CD4-positive, alpha-beta memory T cell (primary cell): ENCODE results near the gene CIPC. TPM values are rescaled to one million over a fixed set of nuclear protein-coding genes. Genes with fewer than 3 reads are reported as not detected.

Experiments used
- CTCF ChIA-PET: fragments of 350-600 bp; sonication (Branson Sonifier 250); formaldehyde crosslinking; loops from one replicate; lab custom pipeline; 2021; ENCODE audit warnings: inconsistent platforms; ENCODE audit not compliant: partially characterized antibody; lab: Charles Lee
- POLR2A ChIA-PET: fragments of 350-600 bp; sonication (Branson Sonifier 250); formaldehyde crosslinking; loops from one replicate; lab custom pipeline; 2021; ENCODE audit not compliant: partially characterized antibody; lab: Charles Lee
- DNase-seq, 5 donors: peaks; one replicate each; pipeline versions ENCODE4 v3.0.0 to v3.0.0-alpha.2; 2020 to 2022; ENCODE audit warnings: mixed read lengths in 1 of 5
- H3K27ac ChIP-seq: one replicate; pipeline ENCODE4 v1.7.0; 2013; ENCODE audit warnings: low read depth, low read length
- H3K27me3 ChIP-seq: 2 replicates; pipeline ENCODE4 v1.7.0; 2013; ENCODE audit warnings: mild to moderate bottlenecking, low read length, moderate library complexity; ENCODE audit not compliant: insufficient read depth
- H3K36me3 ChIP-seq: 2 replicates; pipeline ENCODE4 v1.7.0; 2013; ENCODE audit warnings: mild to moderate bottlenecking, low read length, moderate library complexity; ENCODE audit not compliant: insufficient read depth
- H3K4me1 ChIP-seq: 2 replicates; pipeline ENCODE4 v1.7.0; 2013; ENCODE audit warnings: mild to moderate bottlenecking, low read length, moderate library complexity; ENCODE audit not compliant: insufficient read depth
- H3K4me3 ChIP-seq, 2 donors: one replicate each; pipeline ENCODE4 v1.7.0; 2013; ENCODE audit warnings: low read length in 2 of 2, mild to moderate bottlenecking in 1 of 2
- H3K9me3 ChIP-seq, 2 donors: one replicate each; pipeline ENCODE4 v1.7.0; 2013; ENCODE audit warnings: low read length in 2 of 2, control low read depth in 1 of 2; ENCODE audit not compliant: control insufficient read depth in 1 of 2
- H3K27ac Mint-ChIP-seq, 7 donors: one replicate each; pipeline ENCODE4 v1.8.0; 2020 to 2021; ENCODE audit warnings: mixed read lengths in 7 of 7, mild to moderate bottlenecking in 6 of 7, inconsistent platforms in 3 of 7, moderate library complexity in 3 of 7
- H3K27me3 Mint-ChIP-seq, 2 donors: one replicate each; pipeline ENCODE4 v1.8.0; 2020 to 2021; ENCODE audit warnings: mixed read lengths in 2 of 2
- H3K36me3 Mint-ChIP-seq, 2 donors: one replicate each; pipeline ENCODE4 v1.8.0; 2020 to 2021; ENCODE audit warnings: mixed read lengths in 2 of 2, inconsistent platforms in 1 of 2, mild to moderate bottlenecking in 1 of 2
- H3K4me1 Mint-ChIP-seq, 4 donors: one replicate each; pipeline ENCODE4 v1.8.0; 2020 to 2021; ENCODE audit warnings: mixed read lengths in 4 of 4, mild to moderate bottlenecking in 1 of 4
- H3K4me3 Mint-ChIP-seq, 8 donors: one replicate each; pipeline ENCODE4 v1.8.0; 2020 to 2021; ENCODE audit warnings: mixed read lengths in 8 of 8, mild to moderate bottlenecking in 7 of 8, moderate library complexity in 6 of 8, inconsistent platforms in 3 of 8
- H3K9me3 Mint-ChIP-seq, 8 donors: one replicate each; pipeline ENCODE4 v1.8.0; 2020 to 2021; ENCODE audit warnings: mixed read lengths in 8 of 8, mild to moderate bottlenecking in 5 of 8, inconsistent platforms in 3 of 8, moderate library complexity in 1 of 8
- intact Hi-C: fragments of 100-400 bp; cut with micrococcal nuclease; formaldehyde crosslinking; loops from one replicate; pipeline ENCODE4 v1.15.1; 2023
- polyA plus RNA-seq, 2 donors: library from polyadenylated mRNA; unstranded; fragments of 300-500 nt; fragmentation: Illumina TruSeq; gene quantifications; one replicate each; pipeline ENCODE4 v1.2.3, GENCODE V29; 2021
- total RNA-seq, 2 experiments: library from RNA; stranded (reverse); gene quantifications; one replicate each; pipeline ENCODE4 v1.2.3, GENCODE V29; 2021

CIPC gene
- total and polyA plus RNA-seq, 4 experiments from 2014 or later: 5.4 to 21.5 (median 12.9) TPM

DNA sequence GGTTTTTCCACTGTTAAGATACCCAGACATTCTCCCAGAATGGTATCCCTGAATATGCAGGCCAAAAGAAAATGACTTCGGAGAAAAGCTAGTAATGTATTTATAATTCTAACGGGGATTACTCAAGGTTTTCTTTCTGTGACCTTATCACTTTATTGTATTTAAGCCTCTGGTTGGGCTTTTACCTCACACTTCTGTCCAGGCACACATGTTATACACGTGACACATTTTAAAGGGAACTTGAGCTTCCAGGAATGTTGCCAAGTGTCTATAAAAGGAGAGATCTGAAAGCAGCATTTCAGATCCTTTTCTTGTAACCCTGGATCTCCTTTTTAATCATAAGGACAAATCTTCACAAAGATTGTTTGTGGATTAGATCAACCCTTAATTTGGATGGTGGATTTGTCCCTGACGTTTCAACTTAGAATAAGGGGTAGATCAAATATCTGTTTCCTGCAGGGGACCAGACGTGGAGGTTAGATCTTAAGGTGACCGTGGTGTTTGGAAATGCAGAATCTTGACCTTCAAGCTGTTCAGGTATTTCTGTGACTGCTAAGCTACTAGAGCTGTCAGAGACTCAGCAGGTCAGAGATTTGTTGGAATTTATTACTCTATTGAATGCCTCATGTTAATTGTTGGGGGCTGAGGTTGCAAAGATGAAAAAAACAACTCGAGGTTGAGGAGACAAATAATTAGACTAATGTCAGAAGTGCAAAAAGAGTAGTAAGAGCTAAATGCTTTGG, 1.5 kb downstream of the CIPC start:
- Mint-ChIP-seq H3K27me3 (no peaks in the 10 kb centered on the region), H3K4me3 (peak overlapping the region; percentile 85 to 95 (median 91)), H3K4me1 (peaks cover 26 to 47% (median 36%) of the 10 kb centered on the region in 4 donors), H3K36me3 (peaks cover 4 to 13% of the 10 kb centered on the region in 2 donors), H3K9me3 (no peaks in the 10 kb centered on the region), H3K27ac (peak overlapping the region; percentile 26 to 98 (median 95))
- ChIA-PET CTCF (interaction anchor here (1.0 to 11.0 kb wide), 12 partner anchors 8 to 391 kb away, joined by 3 to 183 read pairs (median 6); no protein-coding TSS in a partner anchor), POLR2A (interaction anchor here (1.0 to 6.9 kb wide), 5 partner anchors 15 to 288 kb away, joined by 4 to 154 read pairs (median 7); partner anchors contain the start of genes GSTZ1 and POMT2)
- intact Hi-C loops: loop anchor here (2.0 to 10.0 kb wide), 3 partner anchors 143 to 1115 kb away; partner anchors contain the start of genes GPATCH2L, IFT43 and TGFB3
- H3K4me3 ChIP-seq: no peak overlapping the region
- H3K4me1 ChIP-seq: peaks cover 31% of the 10 kb centered on the region
- H3K36me3 ChIP-seq: no peaks in the 10 kb centered on the region
- H3K27ac ChIP-seq: no peak overlapping the region
- no peak for DNase-seq
- H3K9me3 ChIP-seq: no peaks in the 10 kb centered on the region
- no peaks in the 10 kb centered on the region for H3K27me3 ChIP-seq

DNA sequence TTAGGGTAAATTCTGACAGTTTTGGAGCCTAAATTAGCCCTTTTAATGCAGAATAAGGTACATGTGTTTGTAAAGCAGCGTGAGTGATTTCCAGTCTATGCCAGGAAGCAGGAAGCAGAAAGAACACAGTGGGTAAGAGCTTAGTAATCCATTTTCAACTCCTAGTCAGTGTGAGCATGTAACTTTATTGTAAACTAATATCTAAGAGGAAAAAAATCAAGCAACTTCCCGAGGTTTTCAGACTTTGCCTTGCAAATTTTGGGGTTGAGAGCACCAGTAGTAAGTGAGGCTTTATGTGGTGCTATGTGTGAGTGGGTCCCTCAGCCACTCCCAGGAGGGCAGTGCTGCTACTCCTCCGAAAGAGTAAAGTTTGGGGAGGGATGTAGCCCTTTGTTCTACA, 2.9 kb downstream of the CIPC start:
- Mint-ChIP-seq H3K9me3 (no peaks in the 10 kb centered on the region), H3K4me1 (peaks cover 23 to 42% (median 32%) of the 10 kb centered on the region in 4 donors), H3K4me3 (peak overlapping the region in 1 of 8 donors; percentile 13), H3K27ac (peak overlapping the region in 4 of 7 donors; percentile 12 to 55 (median 32)), H3K36me3 (peaks cover 4 to 14% of the 10 kb centered on the region in 2 donors), H3K27me3 (no peaks in the 10 kb centered on the region)
- Histone ChIP-seq H3K36me3 (peaks cover under 1% of the 10 kb centered on the region), H3K4me1 (peaks cover 29% of the 10 kb centered on the region), H3K27ac (no peak overlapping the region), H3K4me3 (no peak overlapping the region), H3K9me3 (no peaks in the 10 kb centered on the region), H3K27me3 (no peaks in the 10 kb centered on the region)
- ChIA-PET CTCF (interaction anchor here (1.6 to 11.0 kb wide), 2 partner anchors 8 to 21 kb away, joined by 7 to 183 read pairs; no protein-coding TSS in a partner anchor), POLR2A (interaction anchor here (2.0 kb wide), 1 partner anchor 20 kb away, joined by 6 read pairs; no protein-coding TSS in a partner anchor)
- DNase-seq: no peak
- intact Hi-C loops: no loop called here

DNA sequence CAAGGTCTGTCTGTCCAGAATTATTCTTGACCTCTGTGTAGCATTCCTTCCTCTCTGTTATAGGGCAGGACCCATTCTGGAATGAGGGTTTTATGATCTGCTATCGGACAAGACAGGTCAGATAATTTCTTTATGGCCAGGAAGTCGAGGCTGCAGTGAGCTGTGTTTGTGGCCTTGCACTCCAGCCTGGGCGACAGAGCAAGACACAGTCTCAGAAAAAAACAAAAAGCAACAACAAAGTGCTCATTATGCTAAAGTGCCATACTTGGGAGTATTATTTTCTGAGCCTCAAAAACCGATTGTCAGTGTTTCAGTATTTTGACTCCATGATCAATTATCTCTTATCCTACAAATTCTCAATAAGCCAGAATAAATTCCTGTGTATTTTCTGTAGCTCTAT, 4.1 kb downstream of the CIPC start:
- H3K4me1 ChIP-seq: peaks cover 20% of the 10 kb centered on the region
- no peaks in the 10 kb centered on the region for H3K9me3 ChIP-seq
- peaks cover 12 to 21% of the 10 kb centered on the region in 2 donors for H3K36me3 Mint-ChIP-seq
- no peaks in the 10 kb centered on the region for H3K27me3 ChIP-seq
- no peaks in the 10 kb centered on the region for H3K27me3 Mint-ChIP-seq
- peaks cover 19 to 30% (median 23%) of the 10 kb centered on the region in 4 donors for H3K4me1 Mint-ChIP-seq
- no peak for DNase-seq
- intact Hi-C loops: no loop called here
- no peaks in the 10 kb centered on the region for H3K9me3 Mint-ChIP-seq
- CTCF ChIA-PET: interaction anchor here (1.2 to 15.1 kb wide), 2 partner anchors 8 to 20 kb away, joined by 4 to 271 read pairs; no protein-coding TSS in a partner anchor
- no peak overlapping the region for H3K27ac Mint-ChIP-seq
- H3K36me3 ChIP-seq: peaks cover 5% of the 10 kb centered on the region
- no peak overlapping the region for H3K27ac ChIP-seq
- H3K4me3 Mint-ChIP-seq: no peak overlapping the region
- POLR2A ChIA-PET: interaction anchor here (0.6 to 2.0 kb wide), 2 partner anchors 19 to 37 kb away, joined by 3 to 6 read pairs; no protein-coding TSS in a partner anchor
- no peak overlapping the region for H3K4me3 ChIP-seq

DNA sequence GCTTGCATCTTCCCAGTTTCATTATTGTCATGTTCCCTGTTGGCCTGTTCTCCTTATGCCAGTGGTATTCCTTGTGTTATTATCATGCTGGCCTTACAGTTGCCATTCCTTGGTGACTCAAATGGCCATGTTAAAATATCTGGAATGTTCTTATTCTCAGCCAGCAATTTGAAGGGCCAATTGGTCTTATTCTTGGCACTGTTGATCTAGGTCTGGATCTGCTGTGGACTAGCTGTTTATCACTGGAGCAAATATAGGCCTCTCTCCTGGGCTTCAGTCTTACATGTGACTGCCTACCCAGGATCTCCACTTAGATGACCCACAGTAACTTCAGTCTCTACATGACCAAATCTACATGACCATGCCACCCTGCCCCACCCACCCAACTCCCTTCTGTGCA, 5.4 kb downstream of the CIPC start:
- DNase-seq: no peak
- Histone ChIP-seq H3K4me1 (peaks cover 16% of the 10 kb centered on the region), H3K9me3 (no peaks in the 10 kb centered on the region), H3K27ac (no peak overlapping the region), H3K27me3 (no peaks in the 10 kb centered on the region), H3K4me3 (no peak overlapping the region), H3K36me3 (peaks cover 5% of the 10 kb centered on the region)
- intact Hi-C loops: no loop called here
- H3K4me1 Mint-ChIP-seq: peaks cover 10 to 21% (median 16%) of the 10 kb centered on the region in 4 donors
- H3K4me3 Mint-ChIP-seq: no peak overlapping the region
- H3K36me3 Mint-ChIP-seq: peaks cover 18 to 23% of the 10 kb centered on the region in 2 donors
- ChIA-PET POLR2A (interaction anchor here (0.7 kb wide), 1 partner anchor 17 kb away, joined by 3 read pairs; no protein-coding TSS in a partner anchor), CTCF (interaction anchor here (2.3 to 15.1 kb wide), 2 partner anchors 19 to 33 kb away, joined by 8 to 271 read pairs; no protein-coding TSS in a partner anchor)
- H3K9me3 Mint-ChIP-seq: no peaks in the 10 kb centered on the region
- H3K27ac Mint-ChIP-seq: no peak overlapping the region
- no peaks in the 10 kb centered on the region for H3K27me3 Mint-ChIP-seq

DNA sequence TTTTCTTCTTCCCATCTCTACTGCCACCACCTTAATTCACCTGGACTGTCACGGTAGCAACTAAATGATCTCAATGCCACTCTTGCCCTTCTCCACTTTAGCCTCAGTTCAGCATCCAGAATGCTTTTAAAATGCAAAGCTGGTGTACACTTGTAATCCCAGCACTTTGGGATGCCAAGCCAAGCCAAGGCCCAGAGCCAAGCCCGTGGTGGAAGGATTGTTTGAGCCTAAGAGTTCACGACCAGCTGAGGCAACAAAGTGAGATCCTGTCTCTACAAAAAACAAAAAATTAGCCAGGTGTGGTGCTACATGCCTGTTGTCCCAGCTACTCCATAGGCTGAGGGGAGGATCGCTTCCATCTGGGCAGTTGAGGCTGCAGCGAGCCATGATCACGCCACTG, 5.9 kb downstream of the CIPC start:
- Histone ChIP-seq H3K4me3 (no peak overlapping the region), H3K9me3 (no peaks in the 10 kb centered on the region), H3K36me3 (peaks cover 5% of the 10 kb centered on the region), H3K27me3 (no peaks in the 10 kb centered on the region), H3K4me1 (peaks cover 12% of the 10 kb centered on the region), H3K27ac (no peak overlapping the region)
- Mint-ChIP-seq H3K4me1 (peaks cover 9 to 16% (median 12%) of the 10 kb centered on the region in 4 donors), H3K4me3 (no peak overlapping the region), H3K27me3 (no peaks in the 10 kb centered on the region), H3K9me3 (no peaks in the 10 kb centered on the region), H3K36me3 (peaks cover 22 to 25% of the 10 kb centered on the region in 2 donors), H3K27ac (peak overlapping the region in 2 of 7 donors; percentile 48 to 59)
- intact Hi-C loops: no loop called here
- DNase-seq: no peak
- ChIA-PET CTCF (interaction anchor here (2.3 to 15.1 kb wide), 2 partner anchors 18 to 33 kb away, joined by 8 to 271 read pairs; no protein-coding TSS in a partner anchor), POLR2A (interaction anchor here (0.7 kb wide), 1 partner anchor 17 kb away, joined by 3 read pairs; no protein-coding TSS in a partner anchor)

DNA sequence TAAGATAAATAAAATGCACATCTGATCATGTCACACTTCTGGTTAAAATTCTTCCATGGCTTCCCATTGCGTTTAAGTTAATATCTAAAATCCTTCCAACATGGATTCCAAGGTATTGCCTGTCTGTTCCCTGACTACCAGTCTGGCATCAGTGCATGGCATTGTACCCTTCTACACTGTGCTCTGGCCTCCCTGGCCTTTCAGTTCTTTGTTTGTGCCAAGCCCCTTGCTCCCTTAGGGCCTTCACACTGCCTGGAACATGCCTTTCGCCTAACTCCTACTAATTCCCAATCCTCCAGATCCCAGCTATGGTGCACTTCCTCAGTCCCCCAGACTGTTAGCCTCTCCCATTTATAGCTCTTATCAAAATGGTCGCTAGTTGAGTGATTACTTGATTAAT, 6.3 kb downstream of the CIPC start:
- Histone ChIP-seq H3K9me3 (no peaks in the 10 kb centered on the region), H3K27me3 (no peaks in the 10 kb centered on the region), H3K4me1 (peaks cover 8% of the 10 kb centered on the region), H3K4me3 (no peak overlapping the region), H3K36me3 (peaks cover 5% of the 10 kb centered on the region), H3K27ac (no peak overlapping the region)
- intact Hi-C loops: no loop called here
- Mint-ChIP-seq H3K4me1 (peaks cover 6 to 12% (median 9%) of the 10 kb centered on the region in 4 donors), H3K27ac (peak overlapping the region in 3 of 7 donors; percentile 9 to 69 (median 19)), H3K9me3 (no peaks in the 10 kb centered on the region), H3K4me3 (no peak overlapping the region), H3K36me3 (peaks cover 22 to 26% of the 10 kb centered on the region in 2 donors), H3K27me3 (no peaks in the 10 kb centered on the region)
- POLR2A ChIA-PET: interaction anchor here (0.7 kb wide), 1 partner anchor 17 kb away, joined by 3 read pairs; no protein-coding TSS in a partner anchor
- no peak for DNase-seq
- CTCF ChIA-PET: interaction anchor here (0.9 to 15.1 kb wide), 4 partner anchors 10 to 228 kb away, joined by 3 to 271 read pairs (median 6); no protein-coding TSS in a partner anchor
